Gastroesophageal sphincter (tissue), 3 donors: ENCODE measurements around the gene GNB1.

Experiments
- EP300 ChIP-seq: sonication (generic); formaldehyde crosslinking; IDR thresholded peaks from one replicate; pipeline ENCODE4 v1.6.1; 2017; ENCODE audit warnings: antibody characterized with exemption, mild to moderate bottlenecking
- POLR2A ChIP-seq, 2 donors: fragments of 450-650 bp; IDR thresholded peaks; one replicate each; pipeline ENCODE4 v1.6.1; 2017; ENCODE audit warnings: antibody characterized with exemption in 2 of 2, mild to moderate bottlenecking in 2 of 2, moderate library complexity in 1 of 2
- POLR2AphosphoS5 ChIP-seq: sonication (generic); formaldehyde crosslinking; IDR thresholded peaks from one replicate; pipeline ENCODE4 v1.6.1; 2017; ENCODE audit warnings: antibody characterized with exemption
- TF ChIP-seq, protein P1 (sequence below), 4 experiments: fragments of 200-600 bp in 2 of 4; fragments of 450-650 bp in 2 of 4; sonication (generic) in 1 of 4; IDR thresholded peaks; one replicate each; pipeline ENCODE4 v1.5.1; 2017 to 2019; ENCODE audit warnings: antibody characterized with exemption in 4 of 4, mild to moderate bottlenecking in 2 of 4, moderate library complexity in 2 of 4

DNA sequence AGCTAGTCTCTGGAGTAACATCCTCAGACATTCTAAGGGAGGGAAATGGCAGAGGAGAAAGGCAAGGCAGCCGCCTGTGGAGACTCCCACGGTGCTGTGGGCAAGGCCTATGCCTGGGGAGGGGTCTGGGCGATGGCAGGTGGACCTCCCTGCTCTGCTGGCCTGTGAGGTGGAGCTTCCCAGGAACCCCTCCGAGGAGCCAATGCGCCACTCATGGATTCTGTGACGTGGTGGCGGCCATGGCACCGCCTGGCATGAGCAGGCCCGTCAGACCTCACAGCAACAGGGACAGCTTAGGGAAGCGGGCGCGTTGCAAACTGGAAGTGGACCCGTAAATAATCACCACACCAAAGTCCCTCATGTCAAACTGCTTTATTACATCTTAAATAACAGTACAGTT, 106.0 kb downstream of the GNB1 start:
- no peak for TF ChIP-seq EP300
- TF ChIP-seq, protein P1, sequence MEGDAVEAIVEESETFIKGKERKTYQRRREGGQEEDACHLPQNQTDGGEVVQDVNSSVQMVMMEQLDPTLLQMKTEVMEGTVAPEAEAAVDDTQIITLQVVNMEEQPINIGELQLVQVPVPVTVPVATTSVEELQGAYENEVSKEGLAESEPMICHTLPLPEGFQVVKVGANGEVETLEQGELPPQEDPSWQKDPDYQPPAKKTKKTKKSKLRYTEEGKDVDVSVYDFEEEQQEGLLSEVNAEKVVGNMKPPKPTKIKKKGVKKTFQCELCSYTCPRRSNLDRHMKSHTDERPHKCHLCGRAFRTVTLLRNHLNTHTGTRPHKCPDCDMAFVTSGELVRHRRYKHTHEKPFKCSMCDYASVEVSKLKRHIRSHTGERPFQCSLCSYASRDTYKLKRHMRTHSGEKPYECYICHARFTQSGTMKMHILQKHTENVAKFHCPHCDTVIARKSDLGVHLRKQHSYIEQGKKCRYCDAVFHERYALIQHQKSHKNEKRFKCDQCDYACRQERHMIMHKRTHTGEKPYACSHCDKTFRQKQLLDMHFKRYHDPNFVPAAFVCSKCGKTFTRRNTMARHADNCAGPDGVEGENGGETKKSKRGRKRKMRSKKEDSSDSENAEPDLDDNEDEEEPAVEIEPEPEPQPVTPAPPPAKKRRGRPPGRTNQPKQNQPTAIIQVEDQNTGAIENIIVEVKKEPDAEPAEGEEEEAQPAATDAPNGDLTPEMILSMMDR (IDR thresholded peaks at IDR 0.05), result no peak
- no peak for TF ChIP-seq POLR2A (IDR thresholded peaks at IDR 0.05)
- no peak for TF ChIP-seq POLR2AphosphoS5
